HG02852 (cell line): Measurements from ENCODE around the gene TTLL13.
"Not testable (repeated sequence)": the region's sequence is repeated elsewhere in the genome, so short reads cannot be mapped to it uniquely, and the experiment has no call there.

Experiments
- ATAC-seq: cut with Tn5 transposase; IDR thresholded peaks from one replicate; pipeline ENCODE4 v1.9.1; 2021; ENCODE audit warnings: mild to moderate bottlenecking, moderate library complexity; ENCODE audit not compliant: unreplicated experiment

TTLL13 gene

DNA sequence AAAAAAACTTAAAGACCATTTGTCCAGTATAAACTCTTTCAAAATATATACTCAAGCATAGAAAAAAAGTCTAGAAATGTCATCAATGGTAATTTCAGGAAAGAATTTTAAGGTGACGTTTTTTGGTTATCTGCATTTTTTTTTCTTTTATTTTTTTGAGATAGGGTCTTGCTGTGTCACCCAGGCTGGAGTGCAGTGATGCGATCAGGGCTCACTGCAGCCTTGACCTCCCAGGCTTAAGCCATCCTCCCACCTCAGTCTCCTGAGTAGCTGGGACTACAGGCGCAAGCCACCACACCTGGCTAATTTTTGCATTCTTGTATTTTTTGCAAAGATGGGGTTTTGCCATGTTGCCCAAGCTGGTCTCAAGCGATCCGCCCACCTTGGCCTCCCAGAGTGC is 31.4 kb downstream of the TTLL13 start:
- ATAC-seq = not testable (repeated sequence)

DNA sequence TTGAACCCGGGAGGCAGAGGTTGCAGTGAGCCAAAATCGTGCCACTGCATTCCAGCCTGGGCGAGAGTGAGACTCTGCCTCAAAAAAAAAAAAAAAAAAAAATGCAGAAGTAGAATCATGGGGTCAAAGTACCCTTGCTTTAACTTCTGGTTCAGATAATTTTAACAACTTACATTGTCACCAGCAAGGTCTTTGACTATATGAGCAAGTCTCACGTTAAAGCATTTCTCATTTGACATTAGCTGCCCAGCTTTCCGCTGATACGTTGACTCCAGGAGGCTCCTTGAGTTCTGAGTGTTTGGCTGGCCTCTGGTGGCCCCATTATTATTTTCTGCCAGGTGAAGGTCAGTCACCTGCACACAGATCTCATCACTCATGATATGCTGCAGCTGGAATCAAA is 32.3 kb downstream of the TTLL13 start:
- not testable (repeated sequence) for ATAC-seq

DNA sequence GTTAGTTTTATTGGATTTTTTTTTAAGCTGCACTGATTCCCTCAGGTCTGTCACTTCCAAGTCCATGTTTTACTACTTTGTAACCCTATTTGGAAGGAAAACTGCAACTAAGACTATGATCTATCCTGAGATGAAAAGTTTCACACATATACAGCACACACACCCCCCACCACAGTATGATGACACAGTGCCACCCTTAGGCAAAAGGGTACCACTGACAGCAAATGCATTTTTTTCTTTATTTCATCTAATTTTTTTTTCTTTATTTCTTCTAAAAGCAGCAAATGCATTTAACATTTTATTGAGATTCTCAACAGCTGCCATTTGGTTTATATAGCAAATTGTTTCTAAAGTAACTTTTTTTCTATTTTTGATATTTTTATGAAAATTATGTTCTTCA is 37.3 kb downstream of the TTLL13 start:
- no peak for ATAC-seq

DNA sequence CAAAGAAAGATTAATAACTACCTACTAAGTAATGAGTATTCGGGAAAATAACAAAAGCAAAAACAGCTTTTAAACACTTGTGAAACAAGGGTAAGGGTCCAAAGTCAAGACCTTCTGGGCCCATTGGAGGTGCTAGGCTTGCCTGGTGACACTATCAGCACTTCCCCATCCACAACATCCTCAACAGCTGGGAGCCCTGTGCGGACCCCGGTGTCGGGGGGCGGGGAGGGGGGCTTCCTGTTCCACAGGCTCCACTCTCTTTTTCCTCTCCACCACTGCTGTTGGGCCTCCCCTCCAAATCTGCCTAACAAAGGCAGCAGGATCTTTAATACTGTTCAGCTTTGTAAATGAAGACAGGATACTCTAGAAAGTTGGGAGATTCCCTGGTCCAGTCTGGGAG is 37.7 kb downstream of the TTLL13 start:
- no peak for ATAC-seq

DNA sequence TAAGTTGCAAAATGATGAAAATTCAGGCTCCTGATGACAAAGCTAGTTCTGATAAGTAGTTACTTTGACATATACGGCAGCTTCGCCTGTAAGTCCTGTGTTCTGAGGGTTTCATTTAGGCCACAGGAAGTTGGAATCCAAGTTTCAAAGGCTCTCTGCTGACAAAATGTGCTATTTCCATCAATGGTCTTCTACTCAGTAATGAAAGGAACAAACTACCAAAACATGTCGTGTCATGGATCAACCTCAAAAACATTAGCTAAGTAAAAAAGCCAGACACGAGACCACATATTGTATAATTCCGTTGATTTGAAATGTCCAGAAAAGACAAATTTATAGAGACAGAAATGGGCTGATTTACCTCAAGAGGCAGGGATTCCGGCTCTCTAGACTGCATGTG is 38.6 kb downstream of the TTLL13 start:
- ATAC-seq = no peak

DNA sequence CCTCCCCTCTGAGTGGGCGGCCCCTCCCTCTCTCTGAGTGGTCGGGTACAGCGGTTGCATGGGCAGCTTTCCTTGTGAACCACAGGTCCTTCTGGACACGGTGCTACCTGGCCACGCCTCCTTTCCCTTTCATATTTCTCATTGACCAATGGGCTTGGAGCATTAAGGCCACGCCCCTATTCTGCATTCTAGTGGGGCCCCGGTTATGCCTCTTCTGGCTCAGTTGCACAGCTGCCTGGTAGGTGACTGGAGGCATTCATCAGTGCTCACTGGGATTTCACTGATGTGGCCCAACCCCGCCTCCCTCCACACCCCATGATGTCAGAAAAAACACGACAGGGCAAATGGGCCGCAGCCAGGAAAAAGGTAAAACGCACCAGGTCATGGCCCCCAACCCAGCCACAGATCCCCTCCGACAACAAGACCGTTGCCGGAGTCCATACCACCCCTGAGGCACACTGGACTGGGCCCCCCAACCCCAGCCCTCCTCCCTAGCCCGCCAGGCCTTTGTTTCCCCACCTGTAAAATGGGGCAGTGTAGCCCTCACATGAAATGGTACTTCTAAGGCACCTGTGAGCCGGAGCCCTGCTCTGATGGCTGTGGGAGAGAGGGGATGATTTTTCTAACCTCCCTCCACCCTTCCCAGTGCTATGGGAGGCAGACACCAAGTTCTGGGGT is 42.5 kb downstream of the TTLL13 start:
- ATAC-seq = no peak

DNA sequence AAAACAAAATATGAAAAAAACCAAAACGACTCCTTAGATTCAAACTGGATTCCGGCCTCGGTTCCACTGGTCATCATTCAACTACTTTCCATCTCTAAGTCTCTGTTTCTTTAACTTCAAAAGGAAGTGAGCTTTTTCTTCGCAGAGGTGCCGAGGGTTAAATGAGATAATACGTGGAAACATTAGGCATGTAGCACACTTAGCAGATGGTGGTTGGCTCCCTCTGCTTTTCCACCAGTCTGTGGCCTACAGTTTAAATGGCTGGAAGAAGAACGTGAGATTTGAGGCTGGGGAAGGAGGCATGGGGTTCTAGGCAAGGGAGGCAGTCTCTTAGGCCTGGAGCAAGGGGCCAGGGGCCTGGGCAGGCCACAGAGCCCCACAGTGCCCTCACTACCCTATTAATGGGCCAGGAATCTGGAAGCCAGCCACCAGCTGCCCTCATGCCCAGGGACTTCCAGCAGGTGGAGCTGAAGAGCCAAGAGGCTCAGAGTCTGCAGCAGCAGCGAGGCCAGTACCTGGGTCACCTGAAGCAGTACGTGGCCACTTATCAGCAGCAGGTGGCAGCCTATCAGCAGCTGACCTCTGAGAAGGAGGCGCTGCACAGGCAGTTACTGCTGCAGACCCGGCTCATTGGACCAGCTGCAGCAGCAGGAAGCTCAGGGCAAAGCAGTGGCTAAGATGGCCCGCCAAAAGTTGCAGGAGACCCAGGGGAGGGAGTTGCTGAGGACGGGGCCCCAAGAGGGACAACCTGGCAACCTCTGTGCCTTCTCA is 43.9 kb downstream of the TTLL13 start:
- not testable (repeated sequence) for ATAC-seq

DNA sequence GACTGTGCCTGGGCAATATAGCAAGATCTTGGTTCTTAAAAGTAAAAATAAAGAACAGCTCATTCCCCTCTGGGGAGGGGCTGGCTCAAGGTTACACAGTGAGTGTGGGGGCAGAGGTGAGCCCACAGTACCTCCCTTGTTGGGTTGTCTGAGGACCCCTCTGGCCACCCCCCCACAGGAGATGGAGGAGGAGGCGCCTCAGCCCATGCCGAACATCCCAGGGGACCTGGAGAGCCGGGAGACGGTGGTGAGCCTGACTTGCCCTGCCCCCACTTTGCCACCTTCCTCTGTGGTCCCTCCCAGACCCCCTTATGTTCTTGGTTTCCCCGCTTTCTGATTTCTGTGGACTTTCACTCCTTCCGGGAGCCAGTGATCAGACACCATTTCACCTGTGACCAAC is 44.8 kb downstream of the TTLL13 start:
- no peak for ATAC-seq

DNA sequence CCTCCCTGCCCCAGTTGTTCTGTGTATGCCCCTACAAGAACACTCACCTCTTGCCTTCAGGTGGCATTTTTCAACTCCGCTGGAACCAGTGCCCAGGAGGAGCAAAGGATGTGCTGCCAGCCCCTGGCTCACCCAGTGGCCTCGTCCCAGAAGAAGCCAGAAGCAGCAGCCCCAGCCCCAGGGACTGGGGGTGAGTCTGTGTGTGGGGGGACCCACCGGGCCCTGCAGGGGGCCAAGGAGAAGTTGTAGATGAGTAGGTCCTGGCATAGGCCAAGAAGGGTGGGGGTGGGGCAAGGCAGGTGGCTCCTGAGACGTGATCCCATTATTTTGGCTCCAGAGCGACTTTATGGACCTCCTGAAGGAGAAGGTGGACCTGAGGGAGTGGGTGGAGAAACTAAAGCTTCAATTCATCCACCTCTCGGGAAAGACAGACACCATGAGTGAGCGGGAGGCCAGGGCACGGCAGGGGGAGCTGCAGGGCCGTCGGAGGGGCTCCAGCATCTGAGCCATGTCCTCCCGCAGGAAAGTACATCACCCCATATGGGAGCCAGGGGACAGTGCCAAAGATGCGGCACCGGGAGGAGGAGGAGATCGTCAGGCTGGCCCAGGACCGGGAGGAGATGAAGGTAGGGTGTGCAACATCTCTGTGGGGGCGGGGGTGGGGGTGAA is 45.4 kb downstream of the TTLL13 start:
- ATAC-seq = no peak

DNA sequence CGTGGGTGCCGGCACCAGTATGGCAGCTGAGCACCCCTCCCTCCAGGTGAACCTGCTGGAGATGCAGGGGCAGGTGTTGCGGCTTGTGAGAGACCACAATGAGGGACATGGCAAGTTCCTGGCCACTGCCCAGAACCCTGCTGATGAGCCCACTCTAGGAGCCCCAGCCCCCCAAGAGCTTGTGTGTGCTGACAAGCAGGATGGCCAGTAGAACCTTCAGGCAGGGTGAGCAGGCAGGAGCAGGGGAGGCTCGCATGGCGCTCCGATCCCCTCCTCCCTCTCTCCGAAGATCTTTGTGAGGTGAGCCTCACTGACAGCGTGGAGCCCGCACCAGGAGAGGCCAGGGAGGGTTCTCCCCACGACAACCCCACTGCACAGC is 45.9 kb downstream of the TTLL13 start:
- ATAC-seq = no peak

DNA sequence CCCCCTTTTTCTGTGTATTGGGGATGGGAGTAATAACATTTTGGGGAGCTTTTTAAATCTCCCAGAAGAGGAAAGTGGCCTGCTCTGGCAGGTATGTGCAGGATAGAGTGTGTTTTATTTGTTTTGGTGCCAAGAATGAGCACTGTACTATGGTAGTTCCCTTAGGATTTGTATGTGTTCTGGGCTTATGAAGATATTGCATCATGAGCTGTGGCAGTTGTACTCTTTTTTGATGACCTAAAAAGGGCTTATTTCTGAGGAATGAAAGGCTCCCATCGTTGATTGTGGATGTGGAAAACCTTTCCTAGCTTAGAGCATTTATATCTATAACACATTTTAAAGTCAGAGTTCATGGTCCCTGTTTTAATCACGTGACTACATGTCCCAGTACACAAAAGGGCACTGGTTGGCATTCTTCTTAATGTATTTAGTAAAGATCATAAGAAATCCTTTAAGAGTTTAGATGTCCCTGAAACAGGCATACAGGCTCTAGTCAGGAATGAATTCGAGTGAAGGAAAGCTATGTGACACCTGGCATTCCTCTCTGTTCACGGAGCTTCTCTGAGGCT is 47.0 kb downstream of the TTLL13 start:
- not testable (repeated sequence) for ATAC-seq

DNA sequence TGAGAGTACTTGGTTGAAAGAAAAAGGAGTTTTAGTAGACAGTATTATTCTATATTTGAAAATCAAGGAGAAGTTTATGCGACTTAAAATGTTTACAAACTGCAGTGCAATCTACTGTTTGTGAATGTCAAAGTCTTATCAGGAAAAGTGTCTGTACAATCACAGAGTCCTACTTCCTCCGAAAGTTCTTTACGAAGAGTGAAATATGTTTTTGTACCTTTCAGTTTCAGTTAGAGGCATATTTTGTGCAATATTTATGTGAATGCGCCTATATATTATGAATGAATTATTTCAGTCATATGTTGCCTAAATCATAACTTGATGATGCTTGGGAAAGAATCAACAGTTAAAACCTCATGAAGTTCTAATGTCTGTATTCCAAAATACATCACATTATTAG is 47.7 kb downstream of the TTLL13 start:
- ATAC-seq = no peak

DNA sequence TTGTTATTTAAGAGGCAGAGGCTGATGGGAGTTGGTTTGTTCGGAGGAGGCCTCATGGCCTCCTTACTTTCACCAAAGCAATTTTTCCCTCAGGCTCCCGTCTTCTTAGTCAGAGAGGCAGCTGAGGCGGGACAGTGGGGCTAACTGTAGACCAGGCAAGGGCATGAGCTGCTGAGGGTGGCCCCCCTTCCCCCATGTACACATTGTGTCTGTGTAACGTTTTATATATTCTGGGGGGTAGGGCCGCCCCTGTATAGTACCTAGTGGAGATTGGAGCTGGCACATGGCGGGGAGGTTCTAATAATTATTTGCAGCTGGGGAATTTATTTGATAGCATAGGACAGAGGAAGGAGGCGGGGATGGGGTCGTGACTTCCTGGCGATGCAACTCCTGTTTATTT is 51.2 kb downstream of the TTLL13 start:
- ATAC-seq = no peak

DNA sequence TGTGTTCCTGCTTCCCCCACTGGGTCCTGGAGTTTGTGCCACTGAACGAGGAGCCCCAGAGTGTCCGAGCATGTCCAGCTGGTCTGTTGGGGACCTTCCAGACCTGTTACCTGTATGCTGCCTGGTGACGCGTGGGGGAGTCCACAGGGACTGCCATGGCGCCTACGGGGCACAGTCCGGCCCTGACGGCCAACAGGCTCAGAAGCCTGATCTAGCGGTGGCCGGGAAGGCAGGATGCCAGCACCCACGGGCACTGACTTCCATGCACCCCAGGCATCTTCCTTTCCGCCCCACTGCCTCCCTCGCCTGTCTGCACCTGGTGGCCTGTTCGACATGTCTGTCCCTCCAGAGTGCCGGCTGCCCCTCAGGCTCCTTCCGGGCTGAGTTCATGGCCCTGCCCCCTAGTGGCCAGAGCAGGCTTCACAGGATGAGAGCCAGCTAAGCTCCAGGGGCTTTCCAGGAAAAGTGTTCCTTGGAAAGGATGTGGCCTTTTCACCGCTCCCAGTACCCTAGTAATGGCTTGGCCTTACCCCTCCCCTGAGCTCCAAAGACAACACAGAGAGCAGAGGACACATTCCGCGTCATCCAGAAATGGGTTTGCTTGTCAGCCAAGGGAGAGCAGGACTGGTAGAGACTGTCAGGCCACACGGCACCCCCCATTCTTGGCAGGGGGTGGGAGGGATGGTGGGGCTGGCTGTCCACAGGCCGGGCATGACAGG is 51.8 kb downstream of the TTLL13 start:
- no peak for ATAC-seq

DNA sequence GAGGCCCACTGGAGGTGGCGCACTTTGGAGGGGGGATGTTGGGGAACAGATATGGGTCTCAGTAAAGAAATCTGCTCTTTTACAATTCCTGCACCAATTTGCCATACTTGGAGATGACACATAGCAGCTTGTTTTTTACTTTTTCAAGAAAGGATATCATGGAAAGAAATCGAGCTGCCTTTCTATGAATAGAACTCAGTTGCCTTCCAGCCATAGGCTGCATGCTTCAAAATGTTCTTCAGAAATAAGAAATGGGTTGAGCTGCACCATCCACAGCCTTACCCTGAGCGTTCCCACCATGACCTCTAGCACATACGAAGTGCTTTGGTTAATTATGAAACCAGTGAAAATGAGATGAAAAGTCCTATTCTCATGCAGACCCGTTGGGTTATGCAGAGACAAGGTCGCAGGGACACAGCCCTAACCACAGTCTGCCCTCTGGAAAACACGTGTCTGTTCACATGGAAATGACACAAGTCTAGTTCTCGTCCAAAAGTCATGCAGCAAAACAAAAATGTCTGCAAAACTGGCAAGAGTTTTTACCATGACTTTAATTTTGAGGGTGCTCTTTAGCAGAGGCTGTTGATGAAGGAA is 52.4 kb downstream of the TTLL13 start:
- no peak for ATAC-seq

DNA sequence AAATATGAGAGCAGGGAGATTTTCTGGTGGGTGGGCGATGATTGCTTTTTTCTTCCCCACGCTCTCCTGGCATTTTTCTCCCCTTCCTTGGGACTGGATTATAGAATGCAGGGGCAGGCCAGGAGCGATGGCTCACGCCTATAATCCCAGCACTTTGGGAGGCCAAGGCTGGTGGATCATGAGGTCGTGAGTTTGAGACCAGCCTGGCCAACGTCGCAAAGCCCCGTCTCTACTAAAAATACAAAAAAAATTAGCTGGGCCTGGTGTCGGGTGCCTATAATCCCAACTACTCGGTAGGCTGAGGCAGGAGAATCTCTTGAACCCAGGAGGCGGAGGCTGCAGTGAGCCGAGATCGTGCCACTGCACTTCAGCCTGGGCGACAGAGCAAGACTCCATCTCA is 56.0 kb downstream of the TTLL13 start:
- not testable (repeated sequence) for ATAC-seq

DNA sequence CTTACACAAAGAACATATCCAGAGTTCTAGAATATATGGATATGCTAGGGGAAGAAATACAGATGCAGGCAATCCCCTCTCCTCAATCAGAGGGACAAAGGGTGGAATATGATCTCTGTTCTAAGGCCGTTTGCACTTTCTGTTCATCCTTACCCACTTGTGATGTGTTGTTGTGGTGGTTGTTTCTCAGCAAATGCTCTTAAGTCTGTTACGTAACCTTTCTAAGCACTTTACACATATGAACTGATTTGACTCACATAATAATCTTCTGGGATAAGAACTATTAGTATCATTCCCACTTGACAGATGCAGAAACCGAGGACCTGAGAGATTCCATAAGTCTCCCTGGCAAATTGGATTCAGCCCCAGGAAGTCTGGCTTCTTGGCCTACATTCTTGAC is 56.6 kb downstream of the TTLL13 start:
- ATAC-seq = no peak

DNA sequence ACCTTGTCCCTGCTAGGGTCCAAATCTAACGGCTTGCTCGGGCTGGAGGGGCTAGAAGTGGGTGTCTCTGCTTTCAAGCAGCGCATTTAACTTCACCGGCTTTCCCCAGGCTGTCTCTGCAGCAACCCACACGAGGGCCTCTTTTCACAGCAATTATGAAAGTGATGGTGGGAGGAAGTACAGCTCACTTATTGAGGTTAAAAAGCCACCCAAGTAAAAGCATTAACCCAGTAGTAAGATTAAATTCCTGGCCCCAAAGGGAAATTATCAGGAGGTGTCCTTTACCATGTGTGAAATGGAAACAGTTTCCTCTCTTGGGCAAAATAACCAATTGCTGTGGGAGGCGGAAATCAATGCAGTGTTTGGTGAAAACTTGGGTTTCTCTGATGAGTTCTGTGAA is 57.2 kb downstream of the TTLL13 start:
- peak; percentile 82 for ATAC-seq

DNA sequence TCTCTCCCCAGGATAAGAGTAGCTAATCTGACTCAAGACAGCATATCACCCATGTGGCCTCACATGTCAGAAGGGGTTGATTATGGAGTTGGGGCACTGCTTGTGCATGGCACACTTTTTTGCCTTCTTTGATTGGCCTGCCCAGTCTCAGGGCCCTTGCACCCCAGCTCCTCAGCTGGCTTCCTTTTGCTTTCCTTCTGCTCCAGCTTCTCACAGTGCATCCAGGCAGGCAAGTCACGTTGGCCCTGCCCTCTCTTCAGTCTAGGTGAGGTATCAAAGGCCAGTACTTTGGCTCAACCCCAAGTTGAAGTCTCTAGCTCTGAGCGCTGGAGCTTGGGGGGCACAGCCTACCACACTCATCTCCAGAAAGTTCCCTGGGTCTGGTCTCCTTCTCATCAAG is 58.3 kb downstream of the TTLL13 start:
- no peak for ATAC-seq

DNA sequence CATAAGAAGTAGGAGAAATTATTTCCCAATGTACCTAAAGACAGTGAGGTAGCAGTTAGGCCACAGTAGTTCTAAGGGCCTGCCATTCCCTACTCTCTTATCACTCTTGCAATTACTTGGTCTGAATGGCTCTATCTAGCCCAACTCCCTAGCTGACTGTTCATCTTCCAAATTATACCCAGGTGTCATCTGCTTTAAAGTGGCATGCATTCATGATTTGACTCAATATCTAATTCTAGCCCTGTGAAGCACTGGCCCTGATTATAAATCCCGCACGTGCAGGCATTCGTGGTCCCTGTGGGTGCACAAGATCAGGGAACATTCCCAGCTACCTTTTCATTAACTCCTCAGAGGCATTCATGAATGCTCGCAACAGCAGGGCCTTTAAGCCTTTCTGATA is 59.7 kb downstream of the TTLL13 start:
- no peak for ATAC-seq
